HCT116 (cell line): Measurements from ENCODE around the gene CSTPP1. TPM values are rescaled to one million over a fixed set of nuclear protein-coding genes. Genes with fewer than 3 reads are reported as not detected.

Experiments
- ATAC-seq: fragments of 200-7000 bp; cut with Tn5 transposase; 2 replicates; pipeline ENCODE4 v1.9.1; 2020; ENCODE audit warnings: mild to moderate bottlenecking, moderate library complexity
- BruUV-seq: library from RNA; stranded (reverse); fragments of 400-500 nt; replicated peaks from 2 replicates; lab custom pipeline; 2021; lab: Mats Ljungman, UMichigan
- CTCF ChIA-PET: fragments of 300-600 bp; sonication (Branson Sonifier 250); formaldehyde crosslinking; loops from one replicate; lab custom pipeline; 2021; ENCODE audit warnings: antibody characterized with exemption; lab: Charles Lee
- POLR2A ChIA-PET: fragments of 300-600, 350-600 bp; sonication (Branson Sonifier 250); formaldehyde crosslinking; loops from one replicate; lab custom pipeline; 2021; ENCODE audit warnings: antibody characterized with exemption; lab: Charles Lee
- RAD21 ChIA-PET, 2 experiments: fragments of 300-600 bp; sonication (Branson Sonifier 250); formaldehyde crosslinking; loops; one replicate each; lab custom pipeline; 2023; ENCODE audit warnings: low total read pairs in 2 of 2; ENCODE audit not compliant: uncharacterized antibody in 2 of 2, unreplicated experiment in 2 of 2, low non-redundant PET in 1 of 2; lab: Charles Lee
- DNase-seq: peaks from one replicate; pipeline ENCODE4 v3.0.0-alpha.2; 2010; ENCODE audit warnings: low read depth, low spot score
- H2AFZ ChIP-seq: fragments of 200-600 bp; shearing (Covaris generic), sonication (generic); 2 replicates; pipeline ENCODE4 v1.6.1; 2017; ENCODE audit warnings: low read depth, mixed run types, mixed read lengths, antibody characterized with exemption, low read length; ENCODE audit not compliant: poor library complexity, severe bottlenecking
- H3K27ac ChIP-seq: 2 replicates; pipeline ENCODE4 v1.5.1; 2012; ENCODE audit warnings: low read depth, low read length
- H3K27me3 ChIP-seq: fragments of 200-600 bp; sonication (generic); 2 replicates; pipeline ENCODE4 v1.6.1; 2016; ENCODE audit warnings: mixed run types, low read length, mixed read lengths; ENCODE audit not compliant: insufficient read depth
- H3K36me3 ChIP-seq, 2 experiments: fragments of 200-500 bp in 1 of 2; fragments of 200-600 bp in 1 of 2; sonication (Bioruptor generic) in 1 of 2; sonication (generic) in 1 of 2; 2 replicates each; pipeline versions ENCODE4 v1.5.1 to v1.6.1; 2014 to 2016; ENCODE audit warnings: low read length in 2 of 2, inconsistent platforms in 1 of 2, mixed read lengths in 1 of 2, mixed run types in 1 of 2; ENCODE audit not compliant: insufficient read depth in 2 of 2, control insufficient read depth in 1 of 2
- H3K4me1 ChIP-seq, 2 experiments: fragments of 200-600 bp in 1 of 2; sonication (generic) in 1 of 2; 2 replicates each; pipeline versions ENCODE4 v1.5.1 to v1.6.1; 2012 to 2017; ENCODE audit warnings: low read length in 2 of 2, inconsistent platforms in 1 of 2, mild to moderate bottlenecking in 1 of 2, mixed read lengths in 1 of 2, mixed run types in 1 of 2, moderate library complexity in 1 of 2; ENCODE audit not compliant: insufficient read depth in 2 of 2, control insufficient read depth in 1 of 2
- H3K4me2 ChIP-seq: fragments of 200-600 bp; sonication (generic); 2 replicates; pipeline ENCODE4 v1.6.1; 2017; ENCODE audit warnings: mixed run types, low read length, mixed read lengths
- H3K4me3 ChIP-seq, 2 experiments: fragments of 200-600 bp in 1 of 2; sonication (generic) in 1 of 2; replicated peaks in 1 of 2; 2 replicates each; pipeline ENCODE4 v1.5.1; 2011 to 2016; ENCODE audit warnings: low read length in 2 of 2, control low read depth in 1 of 2, low read depth in 1 of 2, mild to moderate bottlenecking in 1 of 2, mixed read lengths in 1 of 2, mixed run types in 1 of 2
- H3K79me2 ChIP-seq: fragments of 200-600 bp; sonication (generic); 2 replicates; pipeline ENCODE4 v1.6.1; 2017; ENCODE audit warnings: mild to moderate bottlenecking, mixed run types, low read length, moderate library complexity, mixed read lengths; ENCODE audit not compliant: insufficient read depth
- H3K9ac ChIP-seq: fragments of 200-600 bp; sonication (generic); 2 replicates; pipeline ENCODE4 v1.6.1; 2016; ENCODE audit warnings: low read length, mixed read lengths
- H3K9me2 ChIP-seq: fragments of 200-600 bp; sonication (generic), shearing (Covaris generic); 2 replicates; pipeline ENCODE4 v1.6.1; 2017; ENCODE audit warnings: mixed run types, mild to moderate bottlenecking, moderate library complexity; ENCODE audit not compliant: insufficient read depth
- H3K9me3 ChIP-seq, 2 experiments: fragments of 200-500 bp in 1 of 2; fragments of 200-600 bp in 1 of 2; sonication (Bioruptor generic) in 1 of 2; sonication (generic) in 1 of 2; 2 replicates each; pipeline ENCODE4 v1.6.1; 2014 to 2017; ENCODE audit warnings: low read length in 2 of 2, mixed read lengths in 2 of 2, inconsistent platforms in 1 of 2, low read depth in 1 of 2, mild to moderate bottlenecking in 1 of 2, mixed run types in 1 of 2, moderate library complexity in 1 of 2; ENCODE audit not compliant: control insufficient read depth in 1 of 2, insufficient read depth in 1 of 2
- H4K20me1 ChIP-seq: fragments of 200-600 bp; sonication (generic), shearing (Covaris generic); 2 replicates; pipeline ENCODE4 v1.6.1; 2017; ENCODE audit warnings: mixed run types, mild to moderate bottlenecking, moderate library complexity; ENCODE audit not compliant: insufficient read depth
- CBX3 ChIP-seq: IDR thresholded peaks from 2 replicates; pipeline ENCODE4 v1.6.1; 2012; ENCODE audit warnings: low read depth
- CEBPB ChIP-seq: IDR thresholded peaks from 2 replicates; pipeline ENCODE4 v1.6.1; 2012; ENCODE audit warnings: low read depth
- CTCF ChIP-seq, 3 experiments: fragments of 200-600 bp in 1 of 3; sonication (generic) in 1 of 3; IDR thresholded peaks in 2 of 3; conservative IDR thresholded peaks in 1 of 3; 2 replicates each; pipeline ENCODE4 v1.5.1; 2012 to 2017; ENCODE audit warnings: low read depth in 2 of 3, low read length in 2 of 3, antibody characterized with exemption in 1 of 3, borderline replicate concordance in 1 of 3, control low read depth in 1 of 3, mild to moderate bottlenecking in 1 of 3, mixed read lengths in 1 of 3, mixed run types in 1 of 3, moderate library complexity in 1 of 3; ENCODE audit not compliant: insufficient read depth in 1 of 3
- EGR1 ChIP-seq: IDR thresholded peaks from 2 replicates; pipeline ENCODE4 v1.6.1; 2012; ENCODE audit warnings: low read depth
- ELF1 ChIP-seq: IDR thresholded peaks from 2 replicates; pipeline ENCODE4 v1.6.1; 2012; ENCODE audit warnings: low read depth, borderline replicate concordance
- EZH2phosphoT487 ChIP-seq: fragments of 200-600 bp; IDR thresholded peaks from 2 replicates; pipeline ENCODE4 v1.6.1; 2018; ENCODE audit warnings: antibody characterized with exemption, borderline replicate concordance
- FOSL1 ChIP-seq: IDR thresholded peaks from 2 replicates; pipeline ENCODE4 v1.6.1; 2012; ENCODE audit warnings: low read depth
- JUND ChIP-seq: IDR thresholded peaks from 2 replicates; pipeline ENCODE4 v1.6.1; 2012
- MAX ChIP-seq: IDR thresholded peaks from 2 replicates; pipeline ENCODE4 v1.6.1; 2012
- POLR2A ChIP-seq: IDR thresholded peaks from 2 replicates; pipeline ENCODE4 v1.7.0; 2011; ENCODE audit warnings: borderline replicate concordance; ENCODE audit not compliant: insufficient read depth, insufficient read length; ENCODE audit errors: extremely low read depth
- POLR2AphosphoS5 ChIP-seq: IDR thresholded peaks from 2 replicates; pipeline ENCODE4 v1.6.1; 2011; ENCODE audit warnings: mild to moderate bottlenecking, low read depth, low read length, moderate library complexity
- RAD21 ChIP-seq: IDR thresholded peaks from 2 replicates; pipeline ENCODE4 v1.6.1; 2012; ENCODE audit warnings: low read depth, mild to moderate bottlenecking
- SIN3A ChIP-seq: IDR thresholded peaks from 2 replicates; pipeline ENCODE4 v1.6.1; 2012; ENCODE audit warnings: low read depth
- SP1 ChIP-seq: IDR thresholded peaks from 2 replicates; pipeline ENCODE4 v1.6.1; 2012; ENCODE audit warnings: low read depth
- SRF ChIP-seq: IDR thresholded peaks from 2 replicates; pipeline ENCODE4 v1.6.1; 2012; ENCODE audit warnings: low read depth
- TCF7L2 ChIP-seq: IDR thresholded peaks from 2 replicates; pipeline ENCODE4 v1.7.0; 2011; ENCODE audit warnings: borderline replicate concordance, inconsistent platforms; ENCODE audit not compliant: insufficient read depth, insufficient read length; ENCODE audit errors: extremely low read depth
- YY1 ChIP-seq: IDR thresholded peaks from 2 replicates; pipeline ENCODE4 v1.6.1; 2011; ENCODE audit warnings: low read length, low read depth, moderate library complexity, mild to moderate bottlenecking; ENCODE audit not compliant: insufficient replicate concordance; ENCODE audit errors: extremely low read depth
- ZBTB33 ChIP-seq: IDR thresholded peaks from 2 replicates; pipeline ENCODE4 v1.6.1; 2011; ENCODE audit warnings: mild to moderate bottlenecking, low read length, moderate library complexity; ENCODE audit not compliant: insufficient replicate concordance; ENCODE audit errors: extremely low read depth
- ZFX ChIP-seq: fragments of 450-650 bp; IDR thresholded peaks from 2 replicates; pipeline ENCODE4 v1.6.1; 2017
- ZNF274 ChIP-seq: fragments of 200-500 bp; sonication (Bioruptor generic); IDR thresholded peaks from 2 replicates; pipeline ENCODE4 v1.6.1; 2014; ENCODE audit warnings: mild to moderate bottlenecking, low read depth, low read length, inconsistent platforms
- intact Hi-C: fragments of 100-400 bp; cut with micrococcal nuclease; formaldehyde crosslinking; loops from 2 replicates; pipeline ENCODE4 v1.10.0; 2022
- total RNA-seq: library from RNA; stranded (reverse); gene quantifications from one replicate; pipeline ENCODE4 v1.2.1, GENCODE V29; 2021; ENCODE audit not compliant: unreplicated experiment

The CSTPP1 gene
- total RNA-seq, 1 experiment from 2014 or later = 24.7 TPM

- Histone ChIP-seq H4K20me1 (no peaks in the 10 kb centered on the region), H3K27ac (no peak overlapping the region), H3K4me2 (no peak overlapping the region), H3K36me3 (no peaks in the 10 kb centered on the region), H3K79me2 (no peaks in the 10 kb centered on the region), H2AFZ (no peak overlapping the region), H3K4me1 (no peaks in the 10 kb centered on the region), H3K9ac (no peak overlapping the region), H3K9me3 (no peaks in the 10 kb centered on the region), H3K9me2 (no peaks in the 10 kb centered on the region), H3K4me3 (no peak overlapping the region), H3K27me3 (no peaks in the 10 kb centered on the region)
- CTCF ChIA-PET = no interaction called here
- RAD21 ChIA-PET = no interaction called here
- no peak for TF ChIP-seq SP1
- no peak for TF ChIP-seq ZBTB33
- TF ChIP-seq MAX = no peak
- TF ChIP-seq JUND = no peak
- TF ChIP-seq CTCF (IDR thresholded peaks at IDR 0.05 in 2 of 3, conservative IDR thresholded peaks at IDR 0.05 in 1 of 3; ENCODE audit: borderline replicate concordance in 1 of 3, insufficient read depth in 1 of 3, low read depth in 2 of 3, low read length in 2 of 3) = no peak
- TF ChIP-seq ELF1 = no peak
- no peak for TF ChIP-seq SIN3A
- no peak for TF ChIP-seq FOSL1
- TF ChIP-seq CBX3 = no peak
- no peak for TF ChIP-seq RAD21
- no peak for TF ChIP-seq CEBPB
- TF ChIP-seq POLR2AphosphoS5 = no peak
- TF ChIP-seq YY1 = no peak
- TF ChIP-seq TCF7L2 = no peak
- TF ChIP-seq ZFX = no peak
- no peak for TF ChIP-seq ZNF274
- TF ChIP-seq EZH2phosphoT487 = no peak
- TF ChIP-seq EGR1 = no peak
- no peak for TF ChIP-seq SRF
- TF ChIP-seq POLR2A = no peak
- POLR2A ChIA-PET = interaction anchor here (0.6 kb wide), 1 partner anchor 137 kb away, joined by 7 read pairs; no protein-coding TSS in a partner anchor
- intact Hi-C loops = no loop called here
- BruUV-seq = no TSS peak
- DNase-seq (no peak), ATAC-seq (no peak)
These were observed 46.4 kb downstream of the CSTPP1 start for GRCh38 chr11:46982797-46983452.
